Smooth muscle cell (in vitro differentiated cells): Measurements from ENCODE around the gene PIK3R3. TPM values are rescaled to one million over a fixed set of nuclear protein-coding genes. Genes with fewer than 3 reads are reported as not detected.

Source experiments
- DNase-seq: peaks from one replicate; lab custom pipeline; 2025; ENCODE audit not compliant: unreplicated experiment; lab: John Stamatoyannopoulos, UW
- H2AFZ ChIP-seq: fragments of 200-600 bp; sonication (generic); 2 replicates; pipeline ENCODE4 v1.6.0; 2016; ENCODE audit warnings: antibody characterized with exemption, low read depth, mild to moderate bottlenecking
- H3F3A ChIP-seq: fragments of 200-600 bp; sonication (generic); 2 replicates; pipeline ENCODE4 v1.6.0; 2017; ENCODE audit warnings: antibody characterized with exemption, low read depth
- H3K27ac ChIP-seq: fragments of 200-600 bp; sonication (generic); 2 replicates; pipeline ENCODE4 v1.5.1; 2016; ENCODE audit warnings: low read depth, mild to moderate bottlenecking
- H3K27me3 ChIP-seq: fragments of 200-600 bp; sonication (generic); 2 replicates; pipeline ENCODE4 v1.6.1; 2016; ENCODE audit warnings: low read depth, mild to moderate bottlenecking
- H3K36me3 ChIP-seq: fragments of 200-600 bp; sonication (generic); 2 replicates; pipeline ENCODE4 v1.5.1; 2016; ENCODE audit warnings: low read depth
- H3K4me1 ChIP-seq: fragments of 200-600 bp; sonication (generic); 2 replicates; pipeline ENCODE4 v1.5.1; 2016; ENCODE audit warnings: low read depth
- H3K4me2 ChIP-seq: fragments of 200-600 bp; sonication (generic); 2 replicates; pipeline ENCODE4 v1.6.0; 2016; ENCODE audit warnings: mild to moderate bottlenecking
- H3K4me3 ChIP-seq: fragments of 200-600 bp; sonication (generic); 2 replicates; pipeline ENCODE4 v1.5.1; 2016; ENCODE audit warnings: mild to moderate bottlenecking
- H3K79me2 ChIP-seq: fragments of 200-600 bp; sonication (generic); 2 replicates; pipeline ENCODE4 v1.6.0; 2016; ENCODE audit warnings: low read depth, mild to moderate bottlenecking
- H3K9ac ChIP-seq: fragments of 200-600 bp; sonication (generic); 2 replicates; pipeline ENCODE4 v1.6.0; 2016; ENCODE audit warnings: low read depth
- H3K9me3 ChIP-seq: fragments of 200-600 bp; sonication (generic); replicated peaks from 2 replicates; pipeline ENCODE4 v1.5.1; 2016; ENCODE audit warnings: low read depth
- H4K20me1 ChIP-seq: fragments of 200-600 bp; sonication (generic); 2 replicates; pipeline ENCODE4 v1.6.0; 2016; ENCODE audit warnings: low read depth
- WGBS: methylation state at CpG from one replicate; pipeline ENCODE4 v1.1.7; 2016; ENCODE audit warnings: low lambda C conversion rate; 5-methylcytosine and 5-hydroxymethylcytosine counted together
- polyA plus RNA-seq: library from polyadenylated mRNA; unstranded; fragments of >200 nt; fragmentation: Nextera tagmentation; extraction: Ambion mirVana; gene quantifications from 2 replicates; pipeline ENCODE4 v1.2.1, GENCODE V29; 2016
- total RNA-seq: library from RNA; depleted of rRNA; stranded (reverse); fragments of >200 nt; gene quantifications from 2 replicates; pipeline ENCODE4 v1.2.3, GENCODE V29; 2014
- TF ChIP-seq, protein P1 (sequence below): fragments of 200-600 bp; sonication (generic); IDR thresholded peaks from 2 replicates; pipeline ENCODE4 v1.5.1; 2017; ENCODE audit warnings: borderline replicate concordance, mild to moderate bottlenecking, antibody characterized with exemption; ENCODE audit not compliant: insufficient read depth, poor library complexity, severe bottlenecking

The PIK3R3 gene
- total and polyA plus RNA-seq, 2 experiments from 2014 or later, result 3.7 to 5.6 TPM

DNA sequence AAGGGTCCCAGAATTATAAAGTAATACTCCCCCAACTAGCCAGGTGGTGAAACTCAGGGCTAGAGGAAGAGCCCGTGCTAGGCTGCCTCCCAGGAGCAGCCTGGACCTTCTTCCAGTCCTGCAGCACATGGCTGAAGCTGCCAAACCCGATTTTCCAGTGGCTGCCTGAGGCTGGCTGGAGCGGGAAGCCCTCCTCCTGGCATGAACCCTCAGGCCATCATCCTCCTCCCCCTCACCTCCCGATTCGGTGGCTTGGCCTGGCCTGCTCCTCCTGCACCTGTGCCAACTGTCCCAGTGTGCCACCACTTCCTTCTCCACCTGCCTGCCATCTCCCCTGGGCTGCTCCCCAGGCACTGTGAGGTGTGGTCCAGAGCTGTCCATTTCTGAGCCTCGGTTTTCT, 39.4 kb upstream of the PIK3R3 start:
- no peak for DNase-seq
- Histone ChIP-seq H3K4me1 (peaks cover 13% of the 10 kb centered on the region), H3K79me2 (no peaks in the 10 kb centered on the region), H3K4me2 (no peak overlapping the region), H3K4me3 (no peak overlapping the region), H4K20me1 (no peaks in the 10 kb centered on the region), H3K27me3 (no peaks in the 10 kb centered on the region), H3K9me3 (no peaks in the 10 kb centered on the region), H3K27ac (no peak overlapping the region), H3F3A (no peaks in the 10 kb centered on the region), H3K9ac (no peak overlapping the region), H2AFZ (no peak overlapping the region), H3K36me3 (no peaks in the 10 kb centered on the region)
- TF ChIP-seq, protein P1, sequence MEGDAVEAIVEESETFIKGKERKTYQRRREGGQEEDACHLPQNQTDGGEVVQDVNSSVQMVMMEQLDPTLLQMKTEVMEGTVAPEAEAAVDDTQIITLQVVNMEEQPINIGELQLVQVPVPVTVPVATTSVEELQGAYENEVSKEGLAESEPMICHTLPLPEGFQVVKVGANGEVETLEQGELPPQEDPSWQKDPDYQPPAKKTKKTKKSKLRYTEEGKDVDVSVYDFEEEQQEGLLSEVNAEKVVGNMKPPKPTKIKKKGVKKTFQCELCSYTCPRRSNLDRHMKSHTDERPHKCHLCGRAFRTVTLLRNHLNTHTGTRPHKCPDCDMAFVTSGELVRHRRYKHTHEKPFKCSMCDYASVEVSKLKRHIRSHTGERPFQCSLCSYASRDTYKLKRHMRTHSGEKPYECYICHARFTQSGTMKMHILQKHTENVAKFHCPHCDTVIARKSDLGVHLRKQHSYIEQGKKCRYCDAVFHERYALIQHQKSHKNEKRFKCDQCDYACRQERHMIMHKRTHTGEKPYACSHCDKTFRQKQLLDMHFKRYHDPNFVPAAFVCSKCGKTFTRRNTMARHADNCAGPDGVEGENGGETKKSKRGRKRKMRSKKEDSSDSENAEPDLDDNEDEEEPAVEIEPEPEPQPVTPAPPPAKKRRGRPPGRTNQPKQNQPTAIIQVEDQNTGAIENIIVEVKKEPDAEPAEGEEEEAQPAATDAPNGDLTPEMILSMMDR, result no peak
- WGBS, result 56% methylated on average over 6 of the region's 6 CpGs

DNA sequence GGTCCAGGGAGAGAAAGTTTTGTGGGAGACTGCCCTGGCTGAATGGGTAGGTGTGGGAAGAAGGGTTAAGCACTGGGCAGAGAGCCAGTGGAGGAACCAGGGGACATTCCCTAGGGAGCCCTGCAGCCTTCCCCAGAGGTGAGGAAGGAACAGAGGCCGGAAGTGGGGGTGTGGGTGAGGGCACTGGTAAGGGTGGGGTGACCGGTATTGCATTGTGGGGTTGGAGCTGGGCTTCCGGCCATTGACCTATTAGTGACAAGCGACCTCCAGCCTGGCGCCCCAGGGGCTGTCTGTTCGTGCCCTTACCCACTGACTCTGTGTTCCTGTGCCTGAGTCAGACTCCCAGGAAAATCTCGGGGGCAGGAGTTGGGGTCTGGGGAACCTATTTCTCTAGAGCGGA, 38.9 kb upstream of the PIK3R3 start:
- Histone ChIP-seq H2AFZ (no peak overlapping the region), H3K36me3 (no peaks in the 10 kb centered on the region), H3K4me2 (no peak overlapping the region), H3K27me3 (no peaks in the 10 kb centered on the region), H3K9ac (no peak overlapping the region), H3K4me3 (no peak overlapping the region), H4K20me1 (no peaks in the 10 kb centered on the region), H3F3A (no peaks in the 10 kb centered on the region), H3K27ac (no peak overlapping the region), H3K4me1 (peaks cover 13% of the 10 kb centered on the region), H3K79me2 (no peaks in the 10 kb centered on the region), H3K9me3 (no peaks in the 10 kb centered on the region)
- WGBS, result 86% methylated on average over 8 of the region's 8 CpGs
- TF ChIP-seq, protein P1, result no peak
- no peak for DNase-seq

DNA sequence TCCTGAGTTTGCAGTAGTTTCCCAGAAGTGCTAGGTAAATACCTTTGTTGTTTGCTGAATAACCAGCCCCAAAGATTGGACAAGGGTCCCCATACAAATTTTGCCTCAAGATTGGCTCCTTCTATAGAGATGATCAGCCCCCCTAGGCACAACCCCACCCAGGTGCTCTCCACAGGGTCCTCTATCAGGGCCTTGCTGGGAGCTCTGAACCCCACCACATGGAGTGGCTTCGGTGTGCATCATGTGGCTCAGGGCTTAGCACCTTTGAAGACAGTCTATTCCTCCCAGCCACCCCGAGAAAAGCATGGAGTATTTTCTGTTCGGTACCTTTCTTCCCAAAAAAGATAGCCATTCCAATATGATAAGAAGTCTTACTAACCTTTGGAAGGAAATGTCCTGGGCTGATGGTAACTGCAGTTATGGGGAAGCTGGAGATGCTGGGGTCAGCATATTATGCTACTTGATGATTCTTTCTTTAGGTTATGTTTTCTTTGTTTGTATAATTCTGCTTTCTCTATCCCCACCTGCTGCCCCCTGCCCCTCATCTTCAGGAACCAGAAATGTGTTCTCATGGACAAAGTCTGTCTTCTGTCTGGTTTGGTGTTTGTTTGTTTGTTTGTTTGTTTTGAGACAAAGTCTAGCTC, 37.5 kb upstream of the PIK3R3 start:
- no peak overlapping the region for H3K4me3 ChIP-seq
- DNase-seq, result no peak
- H3K27ac ChIP-seq, result no peak overlapping the region
- TF ChIP-seq, protein P1, result no peak
- H3K36me3 ChIP-seq, result no peaks in the 10 kb centered on the region
- H3F3A ChIP-seq, result no peaks in the 10 kb centered on the region
- no peak overlapping the region for H3K4me2 ChIP-seq
- H3K27me3 ChIP-seq, result no peaks in the 10 kb centered on the region
- H3K9me3 ChIP-seq, result no peaks in the 10 kb centered on the region
- H3K79me2 ChIP-seq, result no peaks in the 10 kb centered on the region
- peaks cover 13% of the 10 kb centered on the region for H3K4me1 ChIP-seq
- 96% methylated on average over 3 of the region's 3 CpGs for WGBS
- no peak overlapping the region for H3K9ac ChIP-seq
- no peaks in the 10 kb centered on the region for H4K20me1 ChIP-seq
- H2AFZ ChIP-seq, result no peak overlapping the region

DNA sequence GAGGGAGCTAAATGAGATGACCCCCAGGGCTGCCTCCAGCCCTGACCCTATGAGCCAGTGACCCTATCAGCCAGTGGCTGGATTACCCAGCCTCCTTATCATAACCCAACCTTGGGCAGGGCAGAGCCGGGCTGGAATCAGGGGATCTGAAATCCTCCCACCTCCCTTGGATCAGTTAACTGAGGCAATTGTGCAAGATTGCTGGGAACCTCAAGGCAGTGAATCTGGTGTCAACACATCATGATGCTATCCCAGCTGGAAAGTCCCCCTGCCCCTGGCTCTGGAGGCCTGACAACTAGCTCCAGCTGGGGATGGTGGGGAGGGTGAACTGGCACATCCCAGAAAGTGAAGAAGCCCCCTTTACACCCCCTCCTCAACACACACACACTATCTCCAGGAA, 36.0 kb upstream of the PIK3R3 start:
- Histone ChIP-seq H4K20me1 (no peaks in the 10 kb centered on the region), H3K27me3 (no peaks in the 10 kb centered on the region), H3K9me3 (no peaks in the 10 kb centered on the region), H3K36me3 (no peaks in the 10 kb centered on the region), H3K27ac (no peak overlapping the region), H3F3A (no peaks in the 10 kb centered on the region), H3K9ac (no peak overlapping the region), H3K4me3 (no peak overlapping the region), H3K4me1 (peaks cover 6% of the 10 kb centered on the region), H2AFZ (no peak overlapping the region), H3K79me2 (no peaks in the 10 kb centered on the region), H3K4me2 (no peak overlapping the region)
- 67% methylated on average over 1 of the region's 1 CpG for WGBS
- TF ChIP-seq, protein P1, result no peak
- no peak for DNase-seq
